ENCODE results near the gene VWA2.

The VWA2 gene

DNA sequence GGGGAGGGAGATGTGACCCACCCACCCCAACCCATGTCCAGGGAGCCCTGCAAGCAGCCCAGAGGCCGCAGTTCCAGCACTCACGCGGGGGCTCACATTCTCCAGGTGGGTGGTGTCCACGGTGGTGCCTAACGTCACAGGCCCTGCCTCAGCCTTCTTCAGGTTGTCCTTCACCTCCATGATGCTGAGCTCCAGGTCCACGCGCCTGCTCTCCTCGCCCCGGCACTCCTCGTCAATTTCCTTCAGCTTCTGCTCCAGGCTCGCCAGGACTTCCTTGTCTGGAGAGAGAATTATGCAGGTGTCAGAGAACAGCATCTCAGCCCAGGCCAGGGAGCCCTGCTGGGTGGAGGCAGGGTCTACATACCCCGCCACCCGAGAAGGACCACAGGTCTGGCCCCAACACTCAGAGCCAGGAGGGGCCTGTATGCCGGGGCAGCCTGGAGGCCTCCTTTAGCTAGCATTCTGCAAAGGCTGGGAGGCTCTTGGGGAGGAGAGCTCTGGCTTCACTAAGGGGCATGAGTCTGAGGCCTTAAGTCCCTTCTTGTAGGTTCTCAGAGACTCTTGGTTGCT, 58.2 kb downstream of the VWA2 start:
- DNase-seq (ENCODE audit: low spot score), result no peak

- no peak for DNase-seq (ENCODE audit: low spot score)
Measured at GRCh38 chr10:114300036-114300645, 61.1 kb downstream of the VWA2 start.

GRCh38 chr10:114301177-114301576, 62.1 kb downstream of the VWA2 start:
- DNase-seq (ENCODE audit: low spot score), result no peak

DNA sequence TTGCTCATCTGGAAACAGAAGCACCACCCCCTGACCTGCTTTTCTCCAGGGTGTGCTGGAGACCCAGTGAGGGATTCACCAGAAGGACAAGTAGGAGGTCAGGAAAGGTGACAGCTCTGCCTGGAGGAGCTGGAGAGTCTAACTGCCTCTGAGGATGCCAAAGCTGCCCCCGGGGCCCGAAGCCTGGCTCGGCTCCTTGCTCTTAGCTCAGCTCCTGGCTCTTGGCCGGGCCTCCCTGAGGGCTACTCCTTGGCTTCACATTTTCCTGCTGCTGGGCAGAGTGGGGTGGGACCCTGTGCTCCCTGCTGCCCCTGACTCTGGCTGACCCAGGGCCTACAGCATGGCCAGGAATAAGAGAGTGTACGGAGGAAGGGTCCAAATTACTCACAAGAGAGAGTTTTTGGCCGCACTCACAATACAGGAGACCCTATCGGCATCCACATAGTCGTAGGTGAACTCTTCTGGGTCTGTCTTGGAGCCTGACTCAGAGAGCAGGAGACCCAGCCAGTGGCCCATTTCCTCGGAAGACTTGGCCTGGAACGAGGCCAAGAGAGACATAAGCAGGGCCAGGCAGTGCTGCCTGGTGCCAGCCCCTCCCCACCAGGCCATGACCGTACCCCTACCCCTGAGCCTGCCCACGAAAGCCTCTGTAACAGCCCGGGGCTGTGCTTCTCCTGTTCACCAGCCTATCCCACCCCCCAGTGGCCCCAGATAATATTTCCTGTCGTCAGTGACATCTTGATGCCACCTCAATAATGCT, 63.1 kb downstream of the VWA2 start:
- DNase-seq (ENCODE audit: low spot score), result peak; percentile 32

DNA sequence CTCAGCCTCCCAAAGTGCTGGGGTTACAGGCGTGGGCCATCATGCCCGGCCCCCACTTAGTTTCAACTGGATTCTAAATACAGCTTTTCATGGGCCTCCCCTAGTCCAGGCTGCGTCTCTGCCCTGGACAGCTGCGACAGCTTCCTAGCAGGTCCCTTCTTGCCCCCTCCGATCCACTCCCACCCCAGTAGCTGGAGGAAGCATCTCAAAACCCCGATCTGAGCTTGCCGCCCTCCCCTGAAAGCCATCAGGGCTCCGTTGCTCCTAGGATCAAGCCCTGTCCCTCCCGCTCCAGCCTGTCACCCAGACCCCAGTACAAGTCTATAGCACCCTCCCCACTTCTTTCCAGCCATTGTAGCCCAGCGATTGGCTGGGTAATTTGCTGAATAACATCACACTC, 64.5 kb downstream of the VWA2 start:
- DNase-seq (ENCODE audit: low spot score), result no peak

- DNase-seq (ENCODE audit: low spot score), result peak; percentile 94
Measured at GRCh38 chr10:114304017-114304570, 65.0 kb downstream of the VWA2 start.

DNA sequence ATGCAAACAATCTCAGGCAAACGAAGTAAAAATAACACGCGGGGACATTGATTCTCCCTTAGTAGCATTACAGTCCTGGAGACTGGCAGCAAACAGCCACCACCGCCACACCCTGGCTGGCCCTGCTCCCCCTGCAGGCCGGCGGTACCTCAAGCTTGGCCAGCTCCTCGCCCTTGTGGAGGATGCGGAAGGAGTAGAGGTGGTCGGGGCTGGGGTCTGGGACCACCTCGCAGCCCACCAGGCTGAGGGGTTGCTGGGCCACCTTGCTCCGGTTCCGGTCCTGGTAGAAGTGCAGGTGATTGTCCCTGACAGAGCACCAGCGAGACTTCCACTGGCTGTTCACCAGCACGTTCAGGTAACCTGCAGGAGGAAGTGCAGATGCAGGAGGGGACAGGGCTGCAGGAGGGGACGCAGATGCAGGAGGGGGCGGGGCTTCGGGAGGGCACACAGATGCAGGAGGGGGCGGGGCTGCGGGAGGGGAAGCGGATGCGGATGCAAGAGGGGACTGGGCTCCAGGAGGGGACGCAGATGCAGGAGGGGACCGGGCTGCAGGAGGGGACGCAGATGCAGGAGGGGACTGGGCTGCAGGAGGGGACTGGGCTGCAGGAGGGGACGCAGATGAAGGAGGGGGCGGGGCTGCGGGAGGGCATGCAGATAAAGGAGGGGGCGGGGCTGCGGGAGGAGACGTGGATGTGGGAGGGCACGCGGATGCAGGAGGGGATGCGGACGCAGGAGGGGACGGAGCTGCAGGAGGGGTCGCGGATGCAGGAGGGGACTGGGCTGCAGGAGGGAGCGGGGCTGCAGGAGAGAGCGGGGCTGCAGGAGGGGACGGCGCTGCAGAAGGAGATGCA, 65.7 kb downstream of the VWA2 start:
- peak; percentile 29 for DNase-seq (ENCODE audit: low spot score)

GRCh38 chr10:114305521-114305925, 66.5 kb downstream of the VWA2 start:
- no peak for DNase-seq (ENCODE audit: low spot score)

DNA sequence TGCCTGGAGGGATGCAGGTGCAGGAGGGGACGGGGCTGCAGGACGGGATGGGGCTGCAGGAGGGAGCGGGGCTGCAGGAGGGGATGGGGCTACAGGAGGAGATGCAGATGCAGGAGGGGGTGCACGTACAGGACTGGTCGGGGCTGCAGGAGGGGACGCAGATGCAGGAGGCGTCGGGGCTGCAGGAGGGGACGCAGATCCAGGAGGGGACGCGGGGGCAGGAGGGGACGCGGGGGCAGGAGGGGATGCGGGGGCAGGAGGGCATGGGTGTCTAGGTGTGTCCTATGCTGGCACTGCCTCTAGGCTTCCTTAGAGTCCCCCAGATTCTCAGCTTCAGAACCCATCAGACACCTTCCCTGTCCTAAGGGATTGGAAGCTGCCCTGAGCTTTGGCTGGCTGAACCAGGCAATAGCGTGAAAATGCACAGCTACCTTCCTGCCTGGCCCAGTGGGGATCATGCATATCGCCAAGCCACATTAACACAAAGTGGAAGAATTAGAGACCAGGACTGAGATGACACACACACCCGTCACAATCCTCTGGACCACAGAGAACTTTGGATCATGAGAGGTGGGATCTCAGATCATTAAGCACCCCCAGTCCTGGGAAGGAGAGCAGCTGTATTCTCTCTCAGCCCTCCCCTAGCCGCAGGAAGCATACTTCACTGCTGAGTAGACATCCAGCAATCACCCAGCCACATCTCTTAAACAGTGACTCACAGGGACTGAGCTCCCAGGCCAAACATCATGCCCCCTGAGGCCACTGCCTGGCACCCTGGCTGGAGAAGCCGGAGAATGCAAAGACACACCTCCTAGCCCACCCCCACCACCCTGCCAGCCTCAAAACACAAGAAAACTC, 67.3 kb downstream of the VWA2 start:
- no peak for DNase-seq (ENCODE audit: low spot score)

GRCh38 chr10:114307731-114308130, 68.7 kb downstream of the VWA2 start:
- DNase-seq (ENCODE audit: low spot score), result no peak

GRCh38 chr10:114308531-114309363, 69.7 kb downstream of the VWA2 start:
- DNase-seq (ENCODE audit: low spot score), result peak; percentile 74

GRCh38 chr10:114309364-114309651, 70.3 kb downstream of the VWA2 start:
- no peak for DNase-seq (ENCODE audit: low spot score)

DNA sequence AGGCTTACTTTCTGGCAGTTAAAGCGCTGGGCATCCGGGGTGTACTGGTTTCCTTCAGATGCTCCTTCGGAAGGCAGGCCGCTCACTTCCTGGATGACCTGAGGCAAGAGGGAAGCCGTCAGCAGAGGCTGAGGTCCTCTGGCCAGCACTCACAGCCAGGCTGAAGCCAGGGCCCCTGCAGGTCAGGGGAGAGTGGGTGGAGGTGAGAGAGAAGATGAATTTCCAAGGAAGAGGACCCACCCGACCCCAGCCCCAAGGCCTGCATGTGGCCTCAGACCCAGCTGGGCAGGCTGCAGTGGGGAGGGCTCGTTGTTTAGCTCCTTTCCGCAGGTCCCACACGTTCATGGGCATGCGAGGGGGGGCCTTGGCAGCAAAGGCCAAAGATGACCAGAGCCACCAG, 71.3 kb downstream of the VWA2 start:
- DNase-seq (ENCODE audit: low spot score), result no peak

GRCh38 chr10:114311023-114311422, 72.0 kb downstream of the VWA2 start:
- DNase-seq (ENCODE audit: low spot score), result no peak

DNA sequence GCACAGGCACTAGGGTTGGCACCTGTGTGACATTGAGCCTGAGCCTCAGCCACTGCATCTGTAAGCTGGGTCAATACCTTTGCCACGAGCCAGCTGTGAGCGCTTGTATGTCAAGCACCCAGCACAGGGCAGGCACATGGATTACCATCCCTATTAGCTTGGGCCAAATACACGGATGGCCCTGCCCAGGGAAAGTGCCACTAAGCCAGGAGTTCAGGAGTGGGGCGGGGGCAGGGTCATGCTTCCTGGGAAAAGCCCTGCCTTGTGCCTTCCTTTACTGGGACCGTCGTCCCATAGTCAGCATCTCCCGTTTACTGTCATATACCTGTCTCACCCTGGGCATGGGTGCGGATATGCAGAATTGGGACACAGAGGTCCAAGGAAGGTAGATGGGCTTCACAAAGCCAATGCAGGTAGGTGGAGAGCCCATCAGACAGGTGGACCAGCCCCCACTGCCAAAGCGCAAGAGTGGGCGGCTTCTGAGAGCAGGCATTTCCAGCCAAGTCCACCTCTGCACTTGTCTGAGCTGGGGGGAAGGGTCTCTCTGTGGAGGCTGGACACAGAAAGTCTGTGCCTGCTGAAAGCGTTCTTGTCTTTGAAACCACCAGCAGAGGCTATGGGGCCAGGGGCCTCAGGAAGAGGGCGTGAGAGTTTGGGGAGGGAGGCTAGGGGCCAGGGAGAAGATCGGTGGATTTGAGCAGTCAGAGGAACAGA, 72.6 kb downstream of the VWA2 start:
- no peak for DNase-seq (ENCODE audit: low spot score)

DNA sequence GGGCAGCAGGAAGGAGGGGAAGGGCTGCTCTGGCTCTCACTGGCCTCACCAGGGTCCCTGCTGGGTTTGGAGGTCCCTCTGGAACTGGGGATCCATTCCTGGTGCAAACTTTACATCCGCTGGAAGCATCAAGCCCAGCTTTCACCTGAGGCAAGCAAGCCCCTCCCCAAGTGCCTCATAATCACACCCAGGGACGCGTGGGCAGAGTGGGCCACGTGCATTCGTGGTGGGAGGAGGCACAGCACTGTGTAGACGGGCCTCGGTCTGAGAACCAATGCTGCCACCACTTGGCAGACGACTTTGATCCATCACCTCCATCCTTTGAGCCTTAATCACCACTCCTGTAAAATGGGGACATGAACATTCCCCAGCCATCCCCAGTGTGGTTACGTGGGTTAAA, 74.1 kb downstream of the VWA2 start:
- no peak for DNase-seq (ENCODE audit: low spot score)

DNA sequence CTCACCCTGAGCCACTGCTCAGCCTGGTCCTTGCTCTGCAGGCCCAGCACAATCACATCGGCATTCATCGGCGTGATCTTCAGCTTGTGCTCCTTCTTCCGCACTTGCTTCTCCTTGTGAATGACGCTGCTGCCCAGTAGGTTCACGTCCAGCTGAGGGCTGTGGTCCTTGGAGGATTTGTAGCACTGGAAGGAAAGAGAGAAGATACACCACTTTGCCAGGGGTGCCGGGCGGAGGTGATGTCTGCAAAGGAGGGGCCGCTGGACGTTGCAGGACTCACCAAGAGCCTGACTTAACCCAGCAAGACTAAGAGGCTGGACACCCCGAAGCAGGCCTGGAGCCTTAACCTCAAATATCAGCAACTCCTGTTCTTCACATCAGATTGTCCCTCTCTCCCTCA, 74.8 kb downstream of the VWA2 start:
- DNase-seq (ENCODE audit: low spot score), result no peak

GRCh38 chr10:114315566-114316420, 76.7 kb downstream of the VWA2 start:
- no peak for DNase-seq (ENCODE audit: low spot score)

DNA sequence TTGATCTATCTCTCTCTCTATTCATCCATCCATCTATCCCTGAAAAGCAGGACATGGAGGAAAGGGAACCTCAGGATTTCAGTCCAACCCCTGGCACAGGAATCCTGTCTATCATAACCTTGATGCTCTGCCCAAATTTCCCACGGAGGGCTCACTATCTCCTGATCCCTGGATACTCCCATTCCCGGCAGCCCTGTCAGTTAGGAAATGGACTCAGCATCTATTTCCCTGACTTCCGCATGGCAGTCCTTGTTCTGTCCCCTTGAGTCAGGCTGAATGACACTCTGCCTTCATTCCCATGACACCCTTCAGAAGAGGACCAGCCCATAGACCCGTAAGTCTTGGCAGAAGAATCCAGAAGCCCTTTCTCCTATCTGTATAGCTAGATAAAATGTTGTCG, 77.7 kb downstream of the VWA2 start:
- DNase-seq (ENCODE audit: low spot score), result no peak

All from cerebellar cortex (tissue), 1 donor.